Natural killer cell (primary cell): ENCODE results near the gene MYH7. TPM values are rescaled to one million over a fixed set of nuclear protein-coding genes. Genes with fewer than 3 reads are reported as not detected.

Experiments
- ATAC-seq, 3 donors: fragments of 150-1000 bp in 2 of 3; fragments of 200-7000 bp in 1 of 3; cut with Tn5 transposase; 1 replicate in 1 of 3; 2 replicates in 2 of 3; pipeline ENCODE4 v1.10.0; 2021; ENCODE audit warnings: mild to moderate bottlenecking in 2 of 3, moderate library complexity in 2 of 3
- DNase-seq, 2 donors: peaks; one replicate each; pipeline versions ENCODE4 v3.0.0 to v3.0.0-alpha.2; 2013 to 2021; ENCODE audit warnings: mixed read lengths in 1 of 2
- H3K27ac ChIP-seq: one replicate; pipeline ENCODE4 v1.5.1; 2013; ENCODE audit warnings: mild to moderate bottlenecking, low read length
- H3K27me3 ChIP-seq: one replicate; pipeline ENCODE4 v1.6.1; 2013; ENCODE audit warnings: low read length; ENCODE audit not compliant: control insufficient read depth, insufficient read depth
- H3K36me3 ChIP-seq: one replicate; pipeline ENCODE4 v1.6.1; 2013; ENCODE audit warnings: low read length; ENCODE audit not compliant: control insufficient read depth, insufficient read depth
- H3K4me1 ChIP-seq: one replicate; pipeline ENCODE4 v1.6.1; 2013; ENCODE audit warnings: low read length; ENCODE audit not compliant: control insufficient read depth, insufficient read depth
- H3K4me3 ChIP-seq: one replicate; pipeline ENCODE4 v1.5.1; 2013; ENCODE audit warnings: low read length
- H3K9me3 ChIP-seq: one replicate; pipeline ENCODE4 v1.6.1; 2013; ENCODE audit warnings: low read length; ENCODE audit not compliant: control insufficient read depth, insufficient read depth
- H3K27ac Mint-ChIP-seq, 2 donors: one replicate each; pipeline ENCODE4 v1.8.0; 2022; ENCODE audit warnings: mild to moderate bottlenecking in 2 of 2, mixed read lengths in 2 of 2, moderate library complexity in 1 of 2
- H3K27me3 Mint-ChIP-seq, 2 donors: one replicate each; pipeline ENCODE4 v1.8.0; 2022; ENCODE audit warnings: low read depth in 2 of 2, mixed read lengths in 2 of 2
- H3K36me3 Mint-ChIP-seq: one replicate; pipeline ENCODE4 v1.8.0; 2022; ENCODE audit warnings: mixed read lengths
- H3K4me1 Mint-ChIP-seq, 2 donors: one replicate each; pipeline ENCODE4 v1.8.0; 2022; ENCODE audit warnings: mixed read lengths in 2 of 2
- H3K4me3 Mint-ChIP-seq: one replicate; pipeline ENCODE4 v1.8.0; 2022; ENCODE audit warnings: mild to moderate bottlenecking, moderate library complexity, mixed read lengths
- H3K9me3 Mint-ChIP-seq, 2 donors: one replicate each; pipeline ENCODE4 v1.8.0; 2022; ENCODE audit warnings: mixed read lengths in 2 of 2
- WGBS: methylation state at CpG from one replicate; pipeline ENCODE4 v1.1.7; 2013; ENCODE audit warnings: missing lambda C conversion rate; ENCODE audit not compliant: insufficient coverage; 5-methylcytosine and 5-hydroxymethylcytosine counted together
- intact Hi-C: fragments of 100-400 bp; cut with micrococcal nuclease; formaldehyde crosslinking; loops from one replicate; pipeline ENCODE4 v1.14.2; 2022
- total RNA-seq, 4 donors: library from RNA; stranded (reverse); fragments of 120-200 nt in 1 of 4; gene quantifications; one replicate each; pipeline versions ENCODE4 v1.2.3 to v1.2.4, GENCODE V29; 2013 to 2022
- TF ChIP-seq, protein P1 (sequence below): fragments of 200-600 bp; IDR thresholded peaks from one replicate; pipeline ENCODE4 v1.8.0; 2022; ENCODE audit warnings: antibody characterized with exemption

The MYH7 gene
- total RNA-seq, 3 donors from 2014 or later (not counting 1 experiment from before 2014, with no cell fraction given): not detected

DNA sequence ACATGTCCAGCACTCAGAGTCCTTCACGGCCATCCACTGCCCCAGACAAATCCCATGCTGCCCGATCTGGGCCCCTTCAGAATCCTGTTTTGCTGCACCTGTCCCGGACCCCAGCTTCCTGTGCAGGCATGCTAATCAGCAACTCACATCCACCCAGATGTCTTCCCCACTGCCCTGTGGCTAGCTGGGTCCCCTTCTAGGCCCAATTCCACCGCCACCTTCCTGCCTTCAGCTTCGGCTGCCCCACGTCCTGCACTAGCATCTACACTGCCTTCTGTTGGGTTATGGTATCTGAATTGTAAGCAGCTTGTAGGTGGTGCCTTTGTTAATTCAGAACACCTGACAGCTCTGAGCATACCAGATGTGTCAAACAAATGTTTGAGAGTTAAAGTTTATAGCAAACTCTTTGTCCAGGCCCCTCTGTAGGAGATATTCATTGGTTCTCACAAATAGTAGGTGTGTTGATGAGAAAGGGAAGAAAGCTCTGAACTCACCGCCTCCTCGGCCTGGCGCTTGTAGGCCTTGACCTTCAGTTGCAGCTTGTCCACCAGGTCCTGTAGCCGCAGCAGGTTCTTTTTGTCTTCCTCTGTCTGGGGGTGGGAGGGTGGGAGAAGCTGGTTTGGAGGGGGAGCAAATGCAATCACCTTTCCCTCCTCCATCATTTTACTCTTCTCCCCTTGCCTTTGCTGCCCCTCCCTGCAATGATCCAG lies 52.6 kb downstream of the MYH7 start:
- Mint-ChIP-seq H3K4me3 (no peak overlapping the region), H3K27me3 (no peaks in the 10 kb centered on the region), H3K36me3 (no peaks in the 10 kb centered on the region), H3K4me1 (no peaks in the 10 kb centered on the region), H3K27ac (no peak overlapping the region), H3K9me3 (no peaks in the 10 kb centered on the region)
- no peak overlapping the region for H3K27ac ChIP-seq
- no peaks in the 10 kb centered on the region for H3K36me3 ChIP-seq
- no peaks in the 10 kb centered on the region for H3K9me3 ChIP-seq
- no peaks in the 10 kb centered on the region for H3K27me3 ChIP-seq
- no peak overlapping the region for H3K4me3 ChIP-seq
- DNase-seq (no peak), ATAC-seq (no peak)
- TF ChIP-seq, protein P1, sequence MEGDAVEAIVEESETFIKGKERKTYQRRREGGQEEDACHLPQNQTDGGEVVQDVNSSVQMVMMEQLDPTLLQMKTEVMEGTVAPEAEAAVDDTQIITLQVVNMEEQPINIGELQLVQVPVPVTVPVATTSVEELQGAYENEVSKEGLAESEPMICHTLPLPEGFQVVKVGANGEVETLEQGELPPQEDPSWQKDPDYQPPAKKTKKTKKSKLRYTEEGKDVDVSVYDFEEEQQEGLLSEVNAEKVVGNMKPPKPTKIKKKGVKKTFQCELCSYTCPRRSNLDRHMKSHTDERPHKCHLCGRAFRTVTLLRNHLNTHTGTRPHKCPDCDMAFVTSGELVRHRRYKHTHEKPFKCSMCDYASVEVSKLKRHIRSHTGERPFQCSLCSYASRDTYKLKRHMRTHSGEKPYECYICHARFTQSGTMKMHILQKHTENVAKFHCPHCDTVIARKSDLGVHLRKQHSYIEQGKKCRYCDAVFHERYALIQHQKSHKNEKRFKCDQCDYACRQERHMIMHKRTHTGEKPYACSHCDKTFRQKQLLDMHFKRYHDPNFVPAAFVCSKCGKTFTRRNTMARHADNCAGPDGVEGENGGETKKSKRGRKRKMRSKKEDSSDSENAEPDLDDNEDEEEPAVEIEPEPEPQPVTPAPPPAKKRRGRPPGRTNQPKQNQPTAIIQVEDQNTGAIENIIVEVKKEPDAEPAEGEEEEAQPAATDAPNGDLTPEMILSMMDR: no peak
- 45% methylated on average over 9 of the region's 10 CpGs for WGBS
- intact Hi-C loops: no loop called here
- no peaks in the 10 kb centered on the region for H3K4me1 ChIP-seq

- DNase-seq (no peak), ATAC-seq (no peak)
- 94% methylated on average over 6 of the region's 6 CpGs for WGBS
- H3K27ac ChIP-seq: no peak overlapping the region
- Mint-ChIP-seq H3K9me3 (no peaks in the 10 kb centered on the region), H3K27ac (no peak overlapping the region), H3K4me3 (no peak overlapping the region), H3K4me1 (no peaks in the 10 kb centered on the region), H3K27me3 (no peaks in the 10 kb centered on the region), H3K36me3 (no peaks in the 10 kb centered on the region)
- H3K27me3 ChIP-seq: no peaks in the 10 kb centered on the region
- no peak overlapping the region for H3K4me3 ChIP-seq
- intact Hi-C loops: no loop called here
- no peaks in the 10 kb centered on the region for H3K4me1 ChIP-seq
- TF ChIP-seq, protein P1: no peak
- no peaks in the 10 kb centered on the region for H3K36me3 ChIP-seq
- no peaks in the 10 kb centered on the region for H3K9me3 ChIP-seq
Observed at GRCh38 chr14:23382276-23382675, 53.2 kb downstream of the MYH7 start.

DNA sequence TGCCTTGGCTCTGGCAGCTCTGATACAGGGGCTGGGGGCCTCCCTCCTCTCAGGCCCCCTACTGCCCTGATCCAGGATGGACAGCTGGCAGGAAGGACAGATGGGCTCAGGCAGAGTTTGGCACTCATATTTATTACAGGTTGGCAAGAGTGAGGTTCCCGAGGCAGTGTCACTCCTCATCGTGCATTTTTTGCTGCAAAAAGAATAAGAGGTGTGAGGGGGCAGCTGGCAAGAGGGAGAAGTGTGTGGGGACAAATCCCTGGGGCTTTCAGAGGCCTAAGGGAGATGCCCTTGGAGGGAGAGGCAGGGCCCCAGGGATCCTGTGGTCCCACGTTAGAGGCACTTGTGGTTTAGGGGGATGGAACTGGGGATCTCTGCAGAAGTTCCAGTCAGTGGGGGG lies 53.6 kb downstream of the MYH7 start:
- H3K27me3 Mint-ChIP-seq: peaks cover 0 to 1% of the 10 kb centered on the region in 2 donors
- ATAC-seq: no peak
- 25% methylated on average over 3 of the region's 3 CpGs for WGBS
- no peaks in the 10 kb centered on the region for H3K27me3 ChIP-seq
- no peak overlapping the region for H3K4me3 Mint-ChIP-seq
- H3K36me3 ChIP-seq: no peaks in the 10 kb centered on the region
- no peaks in the 10 kb centered on the region for H3K4me1 Mint-ChIP-seq
- H3K4me1 ChIP-seq: no peaks in the 10 kb centered on the region
- no peak overlapping the region for H3K4me3 ChIP-seq
- H3K9me3 ChIP-seq: no peaks in the 10 kb centered on the region
- no peak for DNase-seq
- H3K27ac ChIP-seq: no peak overlapping the region
- intact Hi-C loops: loop anchor here (2.0 kb wide), 2 partner anchors 117 to 261 kb away; no protein-coding TSS in a partner anchor
- TF ChIP-seq, protein P1: no peak
- no peak overlapping the region for H3K27ac Mint-ChIP-seq
- H3K9me3 Mint-ChIP-seq: no peaks in the 10 kb centered on the region
- H3K36me3 Mint-ChIP-seq: no peaks in the 10 kb centered on the region

- ATAC-seq: no peak
- TF ChIP-seq, protein P1: no peak
- no peaks in the 10 kb centered on the region for H3K4me1 ChIP-seq
- H3K36me3 ChIP-seq: no peaks in the 10 kb centered on the region
- no peak overlapping the region for H3K4me3 ChIP-seq
- Mint-ChIP-seq H3K4me3 (no peak overlapping the region), H3K27ac (no peak overlapping the region), H3K9me3 (no peaks in the 10 kb centered on the region), H3K27me3 (peaks cover 0 to 4% of the 10 kb centered on the region in 2 donors), H3K4me1 (no peaks in the 10 kb centered on the region), H3K36me3 (no peaks in the 10 kb centered on the region)
- intact Hi-C loops: loop anchor here (2.0 kb wide), 2 partner anchors 116 to 260 kb away; no protein-coding TSS in a partner anchor
- 84% methylated on average over 4 of the region's 4 CpGs for WGBS
- H3K27ac ChIP-seq: no peak overlapping the region
- no peak for DNase-seq
- H3K9me3 ChIP-seq: no peaks in the 10 kb centered on the region
- no peaks in the 10 kb centered on the region for H3K27me3 ChIP-seq
Observed at GRCh38 chr14:23380976-23381375, 54.5 kb downstream of the MYH7 start.
